Hindlimb muscle (tissue), 1 donor: Measurements from ENCODE around the gene SLC15A2. TPM values are rescaled to one million over a fixed set of nuclear protein-coding genes. Genes with fewer than 3 reads are reported as not detected.
A peak's percentile ranks its signal among the peaks of the same experiment; 100 is the strongest.
"Not testable (repeated sequence)": the region's sequence is repeated elsewhere in the genome, so short reads cannot be mapped to it uniquely, and the experiment has no call there.

Source experiments
- DNase-seq: peaks from one replicate; pipeline ENCODE4 v3.0.0-alpha.2; 2013
- polyA plus RNA-seq: library from polyadenylated mRNA; unstranded; fragments of 120-200 nt; gene quantifications from one replicate; pipeline ENCODE4 v1.2.1, GENCODE V29; 2013; ENCODE audit not compliant: insufficient read length

Gene SLC15A2
- polyA plus RNA-seq, 1 donor, result 61.8 TPM

DNA sequence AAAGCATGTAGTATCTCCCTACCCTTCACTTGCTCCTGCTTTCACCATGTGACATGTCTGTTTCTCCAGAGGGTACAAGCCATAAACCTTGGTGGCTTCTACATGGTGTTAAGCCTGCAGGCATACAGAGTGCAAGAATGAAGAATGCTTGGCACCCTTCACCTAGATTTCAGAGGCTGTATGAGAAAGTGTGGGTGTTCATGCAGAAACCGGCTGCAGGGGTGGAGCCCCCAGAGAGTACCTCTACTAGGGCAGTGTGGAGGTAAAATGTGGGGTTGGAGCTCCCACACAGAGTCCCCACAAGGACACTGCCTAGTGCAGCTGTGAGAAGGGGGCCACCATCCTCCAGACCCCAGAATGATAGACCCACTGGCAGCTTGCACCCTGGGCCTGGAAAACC is 32.2 kb downstream of the SLC15A2 start:
- no peak for DNase-seq

DNA sequence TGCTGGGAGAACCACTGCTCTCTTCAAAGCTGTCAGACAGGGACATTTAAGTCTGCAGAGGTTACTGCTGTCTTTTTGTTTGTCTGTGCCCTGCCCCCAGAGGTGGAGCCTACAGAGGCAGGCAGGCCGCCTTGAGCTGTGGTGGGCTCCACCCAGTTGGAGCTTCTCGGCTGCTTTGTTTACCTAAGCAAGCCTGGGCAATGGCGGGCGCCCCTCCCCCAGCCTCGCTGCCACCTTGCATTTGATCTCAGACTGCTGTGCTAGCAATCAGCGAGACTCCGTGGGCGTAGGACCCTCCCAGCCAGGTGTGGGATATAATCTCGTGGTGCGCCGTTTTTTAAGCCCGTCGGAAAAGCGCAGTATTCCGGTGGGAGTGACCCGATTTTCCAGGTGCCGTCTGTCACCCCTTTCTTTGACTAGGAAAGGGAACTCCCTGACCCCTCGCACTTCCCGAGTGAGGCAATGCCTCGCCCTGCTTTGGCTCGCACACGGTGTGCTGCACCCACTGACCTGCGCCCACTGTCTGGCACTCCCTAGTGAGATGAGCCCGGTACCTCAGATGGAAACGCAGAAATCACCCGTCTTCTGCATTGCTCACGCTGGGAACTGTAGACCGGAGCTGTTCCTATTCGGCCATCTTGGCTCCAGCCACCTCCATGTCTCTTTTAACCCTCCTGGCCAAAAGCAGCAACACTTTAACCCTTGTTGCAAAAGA is 44.1 kb downstream of the SLC15A2 start:
- not testable (repeated sequence) for DNase-seq

DNA sequence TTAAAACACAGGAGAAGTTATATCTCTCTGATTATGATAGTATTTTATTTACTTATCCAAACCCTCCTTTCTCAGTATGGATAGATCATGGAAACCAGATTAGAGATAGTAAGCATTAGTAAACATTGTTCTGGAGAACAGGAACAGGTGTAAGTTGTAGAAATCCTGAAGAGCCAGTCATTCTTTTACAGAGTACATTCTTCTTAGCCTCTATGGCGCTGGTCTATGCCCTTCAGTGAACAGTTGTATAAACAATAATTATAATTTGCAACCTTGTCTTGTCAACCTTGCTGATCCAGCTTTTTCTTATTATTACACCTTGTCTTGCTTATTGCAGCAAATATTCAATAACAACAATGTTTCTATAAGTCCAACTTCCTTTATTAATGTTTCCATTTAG is 47.4 kb downstream of the SLC15A2 start:
- no peak for DNase-seq

GRCh38 chr3:121942116-121942786 is 48.0 kb downstream of the SLC15A2 start:
- DNase-seq, result no peak

GRCh38 chr3:121943431-121943830 is 49.2 kb downstream of the SLC15A2 start:
- DNase-seq, result no peak

DNA sequence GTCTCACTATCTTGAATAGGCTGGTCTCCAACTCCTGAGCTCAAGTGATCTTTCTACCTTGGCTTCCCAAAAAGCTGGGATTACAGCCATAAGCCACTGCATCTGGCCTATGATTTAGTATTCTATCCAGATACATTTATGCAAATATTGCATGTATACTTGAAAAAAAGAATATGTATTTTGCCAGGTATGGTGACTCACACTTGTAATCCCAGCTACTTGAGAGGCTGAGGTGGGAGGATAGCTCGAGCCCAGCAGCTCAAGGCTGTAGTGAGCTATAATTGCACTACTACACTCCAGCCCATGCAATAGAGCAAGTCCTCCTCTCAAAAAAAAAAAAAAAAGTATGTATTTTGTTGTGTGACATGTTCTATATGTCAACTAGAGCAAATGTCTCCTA is 54.4 kb downstream of the SLC15A2 start:
- no peak for DNase-seq

DNA sequence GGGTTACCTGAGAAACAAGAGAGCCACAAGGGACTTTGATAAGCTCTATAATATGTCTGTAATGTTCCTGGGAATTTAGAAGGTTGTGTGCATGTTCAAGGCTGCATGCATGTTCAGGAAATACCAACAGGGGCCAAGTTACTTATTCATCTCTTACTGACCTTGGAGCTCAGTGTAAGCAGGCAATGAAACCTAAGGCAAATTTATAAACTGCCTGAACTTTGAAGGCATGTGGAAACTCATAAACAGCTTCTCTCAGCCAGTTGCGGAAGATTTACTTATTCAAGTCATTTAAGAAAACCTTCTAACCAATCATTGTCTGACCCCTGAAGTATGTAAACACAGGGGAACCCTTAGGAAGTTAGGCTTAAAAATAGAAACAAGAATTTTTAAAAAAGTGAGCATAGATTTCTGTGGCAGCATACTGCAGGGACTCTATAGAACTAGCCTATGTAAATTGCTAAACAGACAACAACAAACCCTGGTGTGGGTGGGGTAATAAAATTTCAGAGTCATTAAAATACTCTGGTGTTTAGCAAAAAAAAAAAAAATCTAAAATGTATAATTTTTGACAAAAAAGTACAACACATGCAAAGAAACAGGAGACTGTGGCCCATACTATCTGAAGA is 57.2 kb downstream of the SLC15A2 start:
- no peak for DNase-seq

- no peak for DNase-seq
Measured at GRCh38 chr3:121956363-121956762, 62.2 kb downstream of the SLC15A2 start.

- peak; percentile 18 for DNase-seq
Measured at GRCh38 chr3:121957674-121958415, 63.6 kb downstream of the SLC15A2 start.

DNA sequence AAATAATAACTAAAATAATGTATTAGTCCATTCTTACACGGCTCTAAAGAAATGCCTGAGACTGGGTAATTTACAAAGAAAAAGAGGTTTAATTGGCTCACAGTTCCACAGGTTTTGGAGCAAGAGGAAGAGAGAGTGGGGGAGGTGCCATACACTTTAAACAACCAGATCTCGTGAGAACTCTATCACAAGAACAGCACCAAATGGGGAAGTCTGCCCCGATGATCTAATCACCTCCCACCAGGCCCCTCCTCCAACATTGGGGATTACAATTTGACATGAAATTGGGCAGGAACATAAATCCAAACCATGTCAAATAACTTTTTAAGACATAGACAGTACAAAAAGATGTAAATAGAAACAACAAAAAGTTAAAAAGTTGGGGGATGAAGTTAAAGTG is 64.6 kb downstream of the SLC15A2 start:
- DNase-seq, result no peak

DNA sequence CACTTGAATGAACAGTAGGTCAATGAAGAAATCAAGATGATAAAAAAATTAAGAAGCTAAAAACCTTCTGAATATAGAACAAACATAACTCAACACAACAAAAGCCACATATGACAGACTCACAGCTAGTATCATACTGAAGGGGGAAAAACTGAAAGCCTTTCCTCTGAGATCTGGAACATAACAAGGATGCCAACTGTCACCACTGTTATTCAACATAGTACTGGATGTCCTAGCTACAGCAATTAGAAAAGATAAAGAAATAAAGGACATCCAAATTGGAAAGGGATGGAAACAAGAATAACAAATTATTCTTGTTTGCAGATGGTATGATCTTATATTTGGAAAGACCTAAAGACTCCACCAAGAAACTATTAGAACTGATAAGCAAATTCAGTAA is 67.1 kb downstream of the SLC15A2 start:
- DNase-seq, result no peak

DNA sequence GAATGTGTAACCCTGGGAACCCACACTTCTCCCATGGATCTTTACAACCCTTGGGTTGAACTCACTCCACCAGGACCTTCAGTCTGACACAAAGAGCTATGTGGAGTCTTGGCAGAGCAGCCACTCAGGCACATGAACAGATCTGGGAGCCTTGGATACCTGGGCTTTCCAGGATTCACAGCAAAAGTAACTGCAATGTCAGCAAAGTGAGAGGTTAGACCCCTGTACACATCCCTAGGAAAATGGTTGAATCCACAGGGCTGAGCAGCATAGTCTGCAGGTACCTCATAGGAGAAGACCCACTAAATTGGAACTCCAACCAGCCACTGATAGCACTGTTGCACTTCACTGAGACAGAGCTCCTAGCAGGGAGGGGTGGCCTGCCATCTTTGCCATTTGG is 68.2 kb downstream of the SLC15A2 start:
- no peak for DNase-seq

DNA sequence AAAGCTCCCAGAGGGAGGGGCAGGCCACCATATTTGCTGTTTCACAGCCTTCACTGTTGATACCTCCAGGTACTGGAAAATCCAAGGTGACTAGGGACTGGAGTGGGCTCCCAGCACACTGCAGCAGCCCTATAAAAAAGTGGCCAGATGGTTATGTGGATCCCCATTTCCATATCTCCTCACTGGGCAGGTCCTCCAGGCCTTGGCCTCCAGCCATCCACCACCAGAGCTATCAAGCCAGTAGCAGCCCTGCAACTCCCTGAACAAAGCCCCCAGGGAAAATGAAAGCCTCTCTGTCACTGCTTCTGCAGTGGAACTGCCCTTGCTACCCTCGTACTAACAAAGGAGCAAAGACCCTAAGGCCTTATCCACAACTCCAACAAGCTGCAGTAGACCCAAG is 69.4 kb downstream of the SLC15A2 start:
- DNase-seq, result no peak

GRCh38 chr3:121969631-121970030 is 75.4 kb downstream of the SLC15A2 start:
- no peak for DNase-seq

- no peak for DNase-seq
Measured at GRCh38 chr3:121970047-121970446, 75.8 kb downstream of the SLC15A2 start.

- no peak for DNase-seq
Measured at GRCh38 chr3:121974601-121975111, 80.5 kb downstream of the SLC15A2 start.

DNA sequence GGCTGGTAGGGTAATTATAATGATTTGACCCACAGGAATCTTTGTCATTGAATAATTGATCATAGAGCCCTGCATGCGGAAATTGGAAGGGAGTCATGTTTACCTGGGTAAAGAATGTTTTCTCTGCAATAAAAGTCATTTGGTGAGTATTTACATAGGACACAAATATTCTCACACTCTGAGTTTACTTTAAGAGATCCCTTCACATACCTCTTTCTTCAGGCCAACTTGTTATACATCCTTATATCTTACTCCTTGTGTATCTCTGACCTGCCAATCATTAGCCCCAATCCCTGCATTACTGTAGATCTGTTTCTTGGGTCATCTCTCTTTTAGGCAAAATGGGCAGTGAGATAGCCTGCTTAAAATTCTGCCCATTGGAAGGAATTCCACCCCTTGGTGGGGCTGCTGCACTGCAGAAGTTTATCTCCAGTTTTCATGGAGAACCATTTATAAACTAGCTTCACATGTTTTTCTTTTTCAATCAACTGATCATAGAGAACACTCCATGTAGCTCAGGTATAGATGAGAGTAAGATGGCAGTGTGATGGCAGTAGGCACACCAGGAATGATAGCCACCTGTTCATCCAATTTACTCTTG is 81.6 kb downstream of the SLC15A2 start:
- DNase-seq, result no peak

DNA sequence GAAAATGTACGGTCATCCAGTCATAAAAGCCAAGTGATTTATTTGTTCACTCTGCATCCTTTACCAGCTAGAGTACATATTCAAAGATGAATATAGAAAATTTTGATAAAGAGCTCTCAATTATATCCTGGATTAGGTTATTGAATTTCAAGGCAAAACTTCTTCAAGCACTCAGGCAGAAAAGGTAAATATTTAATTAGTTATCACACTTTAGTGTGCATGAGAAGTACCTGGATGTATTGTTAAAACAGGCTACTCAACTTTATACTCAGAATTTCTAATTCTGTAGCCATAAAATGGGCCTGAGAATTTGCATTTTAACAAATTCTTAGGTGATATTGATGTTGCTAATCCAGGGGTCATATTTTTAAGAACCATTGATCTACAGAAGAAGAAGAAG is 82.5 kb downstream of the SLC15A2 start:
- no peak for DNase-seq

DNA sequence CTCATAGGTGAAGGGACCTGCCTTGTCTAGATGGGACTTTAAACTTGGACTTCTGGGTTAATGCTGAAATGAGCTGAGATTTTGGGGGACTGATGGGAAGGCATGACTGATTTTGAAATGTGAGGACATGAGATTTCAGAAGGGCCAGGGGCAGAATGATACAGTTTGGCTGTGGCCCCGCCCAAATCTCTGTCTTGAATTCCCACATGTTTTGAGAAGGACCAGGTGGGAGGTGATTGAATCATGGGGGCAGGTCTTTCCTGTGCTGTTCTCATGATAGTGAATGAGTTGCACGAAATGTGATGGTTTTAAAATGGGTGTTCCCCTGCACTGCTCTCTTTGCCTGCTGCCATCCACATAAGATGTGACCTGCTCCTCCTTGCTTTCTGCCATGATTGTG is 85.0 kb downstream of the SLC15A2 start:
- no peak for DNase-seq

GRCh38 chr3:121979734-121980449 is 85.7 kb downstream of the SLC15A2 start:
- no peak for DNase-seq

DNA sequence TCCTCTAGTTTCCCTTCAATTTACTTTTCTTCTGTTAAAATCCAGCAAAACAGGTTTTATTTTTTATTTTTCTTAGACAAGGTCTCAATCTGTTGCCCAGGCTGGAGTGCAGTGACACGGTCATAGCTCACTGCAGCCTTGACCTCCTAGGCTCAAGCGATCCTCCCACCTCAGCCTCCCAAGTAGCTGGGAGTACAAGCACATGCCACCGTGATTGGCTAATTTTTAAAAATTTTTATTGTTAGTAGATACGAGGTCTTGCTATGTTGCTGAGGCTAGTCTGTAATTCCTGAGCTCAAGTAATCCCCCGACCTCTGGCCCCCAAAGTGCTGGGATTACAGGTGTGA is 86.2 kb downstream of the SLC15A2 start:
- DNase-seq, result no peak

DNA sequence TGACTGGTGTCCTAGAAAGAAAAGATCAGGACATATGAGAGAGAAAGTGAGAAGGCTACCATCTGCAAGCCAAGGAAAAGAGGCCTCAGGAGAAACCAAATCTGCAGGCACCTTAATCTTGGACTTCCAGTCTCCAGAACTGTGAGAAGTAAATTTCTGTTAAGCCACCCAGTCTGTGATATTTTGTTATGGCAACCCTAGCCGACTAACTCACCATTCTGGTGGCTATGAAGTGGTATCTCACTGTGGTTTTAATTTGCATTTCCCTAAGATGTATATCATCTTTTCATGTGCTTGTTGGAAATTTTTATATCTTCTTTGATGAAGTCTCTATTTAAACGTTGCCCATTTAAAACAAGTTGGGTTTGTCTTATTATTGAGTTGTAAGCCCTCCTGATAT is 87.3 kb downstream of the SLC15A2 start:
- no peak for DNase-seq
